Stimulated activated CD4-positive, alpha-beta T cell treated with anti-CD3 and anti-CD28 coated beads, Interleukin-4, amount 100 ng/mL, for 4 hours (primary cell): Measurements from ENCODE around the gene BRINP1.

Experiments
- DNase-seq, 2 experiments: peaks; one replicate each; pipeline ENCODE4 v3.0.0-alpha.2; 2020

BRINP1 gene

DNA sequence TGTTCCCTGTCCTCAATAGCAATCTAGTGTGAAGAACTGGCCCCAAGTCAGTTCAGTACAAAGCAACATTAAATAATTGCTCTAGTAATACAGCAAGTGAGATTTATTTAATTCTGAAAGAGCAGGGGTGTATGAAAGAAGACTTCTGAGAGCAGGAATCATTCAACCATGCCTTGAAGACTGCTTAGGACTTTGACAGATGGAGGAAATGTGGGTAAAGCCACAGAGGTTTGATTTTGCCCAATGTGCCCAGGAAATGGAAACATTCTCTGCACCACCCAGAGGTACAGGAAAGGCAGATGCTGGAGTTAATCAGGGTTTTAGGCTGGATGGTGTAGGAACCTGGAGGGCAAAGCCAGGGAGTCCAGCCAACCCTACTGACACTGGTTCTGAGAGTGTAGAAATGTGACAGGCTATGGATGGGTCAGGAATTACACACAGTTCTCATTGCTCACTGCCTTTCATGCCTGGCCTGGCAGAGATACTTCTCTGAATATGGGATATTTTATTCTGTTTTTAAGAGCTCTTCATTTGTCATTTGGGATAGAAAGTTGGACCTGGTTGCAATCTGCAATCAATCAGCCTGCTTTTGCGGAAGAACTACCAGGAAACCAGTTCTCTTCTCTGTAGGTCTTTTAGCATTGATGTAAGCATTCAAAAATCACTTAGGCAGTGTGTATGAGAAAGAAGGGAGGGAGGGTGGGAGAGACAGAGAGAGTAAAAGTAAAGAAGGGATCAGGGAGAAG lies 88.3 kb downstream of the BRINP1 start:
- no peak for DNase-seq

DNA sequence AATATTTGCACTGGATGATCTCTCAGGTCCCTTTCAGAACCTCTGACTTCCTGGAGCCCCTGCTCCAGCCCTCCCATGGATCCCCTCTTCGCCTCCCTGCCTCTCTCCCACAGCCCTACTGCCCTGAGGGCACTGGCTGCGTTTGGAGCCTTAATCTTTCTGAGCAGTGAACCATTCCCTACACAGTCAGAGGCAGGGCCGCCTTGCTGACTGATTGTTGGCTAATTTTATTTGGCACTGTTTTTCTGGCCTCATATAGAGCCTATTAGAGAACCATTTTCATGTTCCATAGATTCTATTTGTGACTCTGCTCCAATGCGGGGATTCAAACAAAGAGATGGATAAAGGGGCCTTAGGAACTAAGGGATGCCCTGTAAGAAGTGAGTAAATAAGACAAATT lies 91.1 kb downstream of the BRINP1 start:
- DNase-seq = no peak

DNA sequence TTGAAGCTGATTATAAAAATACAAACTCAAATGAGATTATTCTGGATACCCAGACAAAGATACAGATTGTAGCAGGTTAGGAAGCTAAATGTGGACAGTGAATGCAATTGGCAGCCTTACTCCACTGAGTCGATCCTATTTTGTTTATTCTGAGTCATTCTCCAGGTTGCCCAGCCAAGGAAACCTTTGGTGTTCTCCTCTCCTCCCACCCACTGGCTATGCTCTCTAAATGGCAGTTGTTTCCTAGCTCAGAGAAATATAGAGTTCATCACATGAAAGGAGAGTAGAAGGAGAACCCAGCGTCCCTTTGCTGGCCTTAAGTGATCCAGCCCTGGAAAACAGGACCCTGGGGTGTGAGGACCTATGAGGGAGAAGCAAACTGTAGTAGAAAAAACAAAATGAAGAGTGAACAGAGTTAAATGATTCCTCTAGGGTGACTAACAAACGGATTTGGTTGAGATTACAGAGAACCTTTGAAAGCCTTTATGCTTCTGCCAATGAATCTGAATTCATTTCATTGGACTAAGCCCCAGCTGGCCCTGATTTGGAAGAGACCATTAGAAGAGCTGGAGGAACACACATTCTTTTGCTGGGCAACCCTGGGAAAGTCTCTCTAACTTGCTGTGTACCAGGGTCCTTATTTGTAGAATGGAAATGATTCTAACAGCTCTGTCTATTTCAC lies 95.1 kb downstream of the BRINP1 start:
- DNase-seq = no peak

DNA sequence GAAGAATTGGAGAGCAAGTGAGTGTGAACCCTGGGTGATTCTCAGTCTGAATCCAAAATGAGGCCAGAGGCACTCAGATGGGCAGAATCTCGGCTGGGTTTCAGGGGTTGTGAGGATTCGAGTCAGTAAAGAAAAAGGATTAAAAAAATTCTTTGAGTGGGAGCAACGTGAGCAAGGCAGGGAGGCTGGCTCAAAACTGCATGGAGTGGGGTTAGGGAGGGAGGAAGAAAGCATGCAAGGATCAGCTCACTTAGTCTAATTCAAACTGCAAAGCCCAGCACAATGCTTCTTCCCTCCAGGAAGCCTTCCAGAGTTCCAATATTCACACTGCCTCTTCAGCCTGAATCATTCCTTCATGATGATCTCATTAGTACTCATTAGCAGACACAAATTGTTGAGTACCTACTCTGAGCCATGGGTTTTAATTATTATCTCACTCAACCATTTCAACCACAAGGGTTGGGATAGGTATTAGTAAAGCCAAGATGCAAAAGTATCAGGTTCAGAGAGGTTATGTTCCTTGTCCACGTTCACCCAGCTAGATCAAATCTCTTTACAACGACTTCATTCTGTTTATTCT lies 95.8 kb downstream of the BRINP1 start:
- DNase-seq = no peak

DNA sequence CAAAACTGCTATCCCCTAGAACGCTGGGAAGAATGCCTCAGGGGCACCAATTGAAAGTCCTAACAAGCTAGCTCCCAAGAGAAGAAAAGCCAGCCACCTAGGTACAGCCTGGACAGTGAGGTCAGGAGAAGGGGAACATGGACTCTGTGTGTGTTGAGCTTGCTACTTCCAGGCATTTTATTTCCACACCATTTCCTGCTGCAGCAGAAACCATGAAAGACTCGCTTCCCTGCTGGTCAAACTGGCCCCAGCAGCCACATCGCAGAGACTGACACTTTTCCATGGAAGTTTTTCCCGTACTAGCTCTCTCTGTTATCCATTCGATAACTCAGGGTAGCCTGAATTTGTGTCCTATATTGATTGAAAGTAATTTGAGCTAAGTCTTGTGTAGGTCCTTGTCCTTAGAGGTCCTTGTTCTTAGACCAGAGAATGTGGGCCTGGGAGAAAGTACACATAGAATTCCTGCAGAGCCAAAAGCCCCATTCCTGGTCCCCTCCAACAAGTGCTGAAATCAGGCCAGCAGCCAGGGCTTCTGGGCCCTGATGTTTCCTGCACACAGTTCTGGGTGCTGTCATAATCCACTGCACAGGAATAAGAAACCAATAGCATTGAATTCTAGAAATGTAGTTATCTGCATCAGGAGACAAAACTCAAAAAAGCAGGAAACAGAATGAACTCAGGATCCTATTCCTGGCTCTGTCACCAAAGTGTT lies 96.6 kb downstream of the BRINP1 start:
- DNase-seq = no peak

DNA sequence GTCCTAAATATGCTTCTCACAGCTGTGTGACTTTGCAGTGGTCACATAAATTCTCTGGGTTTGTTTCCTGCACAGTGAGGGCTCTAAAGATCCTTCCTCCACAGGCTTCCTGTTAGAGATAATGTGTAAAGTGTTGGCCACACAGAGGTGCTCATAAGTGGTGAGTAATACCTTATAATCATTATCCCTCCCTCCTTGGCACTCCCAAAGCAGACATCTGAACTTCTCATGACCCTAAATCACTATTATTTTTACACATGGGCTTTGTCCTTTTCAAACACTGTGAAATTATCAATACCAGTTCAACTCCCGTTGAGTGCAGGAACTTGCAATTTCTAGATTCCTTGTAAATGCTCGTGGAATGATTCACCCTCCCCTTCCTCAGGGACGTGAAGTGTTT lies 100.2 kb downstream of the BRINP1 start:
- no peak for DNase-seq

DNA sequence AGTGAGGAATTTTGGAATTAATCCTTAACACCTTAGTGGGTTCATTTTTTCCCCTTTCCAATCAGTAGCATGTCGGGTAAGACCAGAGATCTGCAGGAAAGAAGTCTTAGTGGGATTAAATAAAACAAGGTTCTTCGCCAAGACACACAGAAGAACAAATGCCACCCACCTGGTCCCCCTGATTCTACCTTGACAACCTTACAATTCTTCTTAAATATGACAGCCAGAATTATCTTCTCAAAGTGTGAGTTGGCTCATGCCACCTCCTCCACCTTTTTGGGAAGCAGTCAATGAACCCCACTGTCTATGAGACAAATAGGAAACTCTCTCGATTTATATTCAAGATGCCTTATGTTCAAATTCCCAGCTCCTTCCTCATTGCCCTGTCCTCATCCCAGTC lies 105.1 kb downstream of the BRINP1 start:
- DNase-seq = no peak

DNA sequence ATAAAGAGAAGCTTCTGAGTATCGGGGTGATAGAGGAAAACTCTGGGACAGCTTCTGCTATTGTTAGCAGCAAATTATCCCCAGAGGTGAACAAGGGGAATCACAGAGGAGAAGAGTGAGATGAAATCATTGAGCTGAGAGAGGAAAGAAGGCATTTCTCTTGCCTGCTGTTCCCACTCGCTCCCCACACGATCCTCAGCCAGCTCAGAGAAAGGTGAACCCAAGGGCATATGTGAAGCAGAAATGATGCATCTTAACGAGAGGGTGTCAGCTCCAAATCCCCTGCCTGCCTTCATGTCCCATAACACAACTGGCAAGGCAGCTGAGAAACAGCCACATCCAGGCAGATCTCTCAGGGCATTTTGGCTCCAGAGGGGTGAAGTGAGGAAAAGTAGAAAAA lies 111.6 kb downstream of the BRINP1 start:
- no peak for DNase-seq

DNA sequence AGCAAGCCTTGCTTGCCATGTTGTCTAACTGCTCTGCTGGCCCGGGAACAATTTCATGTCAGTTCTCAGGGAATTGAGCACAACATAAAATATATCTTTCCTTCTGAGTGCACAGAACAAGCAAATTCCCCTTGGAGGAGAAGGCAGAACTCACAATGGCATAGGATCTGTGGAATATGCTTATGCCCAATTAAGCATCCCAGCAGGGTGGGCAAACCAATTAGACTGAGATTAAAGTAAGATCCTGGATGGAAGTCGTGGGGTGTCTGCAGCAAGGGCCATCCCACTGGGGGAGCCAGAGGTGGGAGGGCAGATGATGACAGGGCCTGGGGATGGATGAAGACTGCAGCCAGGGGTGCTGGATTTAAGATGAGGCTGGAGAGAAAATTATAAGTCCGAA lies 114.1 kb downstream of the BRINP1 start:
- no peak for DNase-seq

DNA sequence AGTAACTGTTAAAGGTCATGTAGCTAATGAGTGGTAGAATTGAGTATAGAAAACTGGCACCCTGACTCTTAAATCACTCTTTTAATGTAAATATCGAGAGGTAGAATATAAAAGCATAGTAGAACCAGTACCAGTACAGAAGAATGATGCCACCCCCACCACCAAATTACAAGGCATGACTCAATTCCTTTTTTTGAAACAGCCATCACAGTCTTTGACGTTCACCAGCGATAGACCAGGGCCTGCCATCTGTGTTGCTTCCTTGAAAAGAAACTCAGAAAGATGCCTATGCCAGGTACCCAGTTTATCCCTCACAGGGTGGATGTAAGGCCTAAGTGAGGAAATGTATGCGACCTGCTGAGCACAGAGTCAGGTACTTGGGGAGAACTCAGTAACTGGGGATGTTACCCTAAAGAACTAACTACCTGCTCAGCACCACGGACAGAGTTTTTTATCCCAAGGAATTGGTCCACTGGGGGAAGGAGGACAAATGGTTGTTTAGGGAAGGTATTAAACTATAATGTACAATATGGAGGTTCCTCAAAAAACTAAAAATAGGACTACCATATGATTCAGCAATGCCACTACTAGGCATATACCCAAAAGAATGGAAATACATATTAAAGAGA lies 116.5 kb downstream of the BRINP1 start:
- no peak for DNase-seq

DNA sequence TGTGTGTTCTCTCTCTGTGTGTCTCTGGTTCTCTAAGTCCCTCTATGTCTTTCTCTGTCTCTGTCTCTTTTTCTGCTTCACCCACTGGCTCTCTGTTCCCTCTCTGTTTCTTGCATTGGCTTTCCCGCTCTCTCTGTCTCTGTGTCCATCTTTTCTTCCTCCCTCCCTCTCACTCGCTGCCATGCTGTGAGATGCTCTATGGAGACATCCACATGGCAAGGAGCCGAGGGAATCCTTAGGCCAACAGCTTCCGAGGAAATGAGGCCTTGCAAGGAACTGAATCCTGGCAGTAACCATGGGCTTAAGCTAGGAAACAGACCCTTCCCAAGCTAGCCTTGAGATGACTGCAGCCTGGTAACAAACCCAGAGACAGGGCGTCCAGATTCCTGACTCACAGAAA lies 117.3 kb downstream of the BRINP1 start:
- no peak for DNase-seq

DNA sequence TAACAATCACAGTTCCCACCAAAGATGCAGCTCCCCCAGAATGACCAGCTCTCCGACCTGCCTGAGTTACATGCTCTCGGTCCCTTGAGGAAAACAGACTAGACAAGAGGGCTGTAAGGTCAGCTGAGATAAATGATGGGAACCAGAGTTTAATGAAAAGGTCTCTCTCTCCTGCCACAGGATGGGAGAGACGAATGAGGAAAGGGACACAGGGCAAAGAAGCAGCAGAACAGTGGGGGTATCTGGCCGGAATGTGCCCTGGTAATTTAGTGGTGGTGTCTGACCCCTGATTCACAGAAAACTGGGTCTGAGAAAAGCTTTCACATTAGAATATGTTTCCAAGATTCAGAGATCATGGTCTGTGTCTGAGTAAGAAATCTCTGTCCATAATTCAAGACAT lies 118.5 kb downstream of the BRINP1 start:
- DNase-seq = no peak

DNA sequence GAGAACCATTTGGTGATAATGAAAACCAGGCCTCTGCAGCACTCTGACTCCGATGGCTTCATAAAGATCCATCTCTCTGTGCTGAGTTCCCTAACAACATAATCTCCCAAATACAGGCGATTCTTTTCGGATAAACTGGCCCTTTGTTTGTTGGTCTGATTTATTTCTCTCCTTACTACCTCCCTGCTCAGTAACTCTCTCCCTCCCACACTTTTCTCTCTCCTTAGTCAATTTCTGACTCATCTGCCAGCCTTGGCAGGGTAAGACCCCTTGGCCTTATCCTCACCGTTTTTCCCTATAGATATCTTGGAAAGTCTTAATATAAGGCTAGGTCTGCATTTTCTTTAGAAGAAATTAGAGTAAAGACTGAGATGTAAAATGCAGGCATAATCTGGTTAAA lies 128.7 kb downstream of the BRINP1 start:
- DNase-seq = no peak

DNA sequence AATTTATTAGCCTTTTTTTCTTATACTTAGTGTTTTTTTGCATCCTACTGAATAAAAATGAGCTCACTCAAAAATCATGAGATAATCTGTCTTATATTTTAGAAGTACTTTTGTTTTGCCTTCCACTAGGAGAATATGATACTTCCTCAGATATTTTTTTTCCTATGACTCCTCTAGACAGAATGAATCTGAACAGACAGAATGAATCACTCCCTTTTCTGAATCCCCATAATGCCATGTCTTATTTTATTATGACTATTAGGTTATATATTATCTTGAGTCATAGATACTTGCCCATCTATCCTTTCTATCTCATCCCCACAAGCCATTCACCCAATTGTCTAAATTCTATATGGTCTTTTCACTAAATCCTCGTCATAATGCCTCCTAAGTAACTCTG lies 134.6 kb downstream of the BRINP1 start:
- DNase-seq = no peak

DNA sequence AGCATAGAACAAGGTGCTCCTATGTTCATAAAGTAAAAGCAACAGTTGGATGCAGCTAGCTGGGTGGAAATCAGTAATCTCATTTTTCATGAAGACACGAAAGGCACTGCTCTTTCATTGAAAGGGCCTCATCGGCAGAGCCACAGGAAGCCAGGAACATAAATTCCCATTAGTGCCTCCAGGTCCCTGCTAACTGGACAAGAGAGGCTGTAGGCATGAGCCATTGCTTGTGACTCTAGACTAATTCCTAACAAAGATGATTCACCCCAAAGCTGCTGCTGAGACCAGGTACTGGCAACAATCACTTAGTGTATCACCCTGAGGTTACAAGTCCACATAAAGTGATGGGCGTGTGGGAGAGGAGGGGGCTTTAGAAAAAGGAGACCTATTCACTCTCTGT lies 141.8 kb downstream of the BRINP1 start:
- no peak for DNase-seq

DNA sequence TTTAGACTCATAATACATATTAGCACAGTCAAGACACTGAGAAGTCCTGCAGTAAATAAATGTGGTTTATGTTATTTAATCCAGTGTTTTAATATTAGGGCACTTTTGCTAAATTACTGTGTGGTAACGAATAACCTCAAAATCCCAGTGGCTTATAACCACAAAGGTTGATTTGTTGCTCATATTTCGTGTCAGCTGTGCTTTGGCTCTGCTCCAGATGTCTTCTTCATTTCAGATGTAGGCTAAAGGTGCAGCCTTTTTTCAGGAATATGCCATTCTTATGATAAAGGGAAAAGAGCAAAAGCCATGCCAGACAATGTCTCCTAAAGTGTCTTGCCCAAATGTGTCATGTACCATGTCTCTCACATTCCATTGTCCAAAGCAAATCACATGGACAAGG lies 144.8 kb downstream of the BRINP1 start:
- DNase-seq = no peak

DNA sequence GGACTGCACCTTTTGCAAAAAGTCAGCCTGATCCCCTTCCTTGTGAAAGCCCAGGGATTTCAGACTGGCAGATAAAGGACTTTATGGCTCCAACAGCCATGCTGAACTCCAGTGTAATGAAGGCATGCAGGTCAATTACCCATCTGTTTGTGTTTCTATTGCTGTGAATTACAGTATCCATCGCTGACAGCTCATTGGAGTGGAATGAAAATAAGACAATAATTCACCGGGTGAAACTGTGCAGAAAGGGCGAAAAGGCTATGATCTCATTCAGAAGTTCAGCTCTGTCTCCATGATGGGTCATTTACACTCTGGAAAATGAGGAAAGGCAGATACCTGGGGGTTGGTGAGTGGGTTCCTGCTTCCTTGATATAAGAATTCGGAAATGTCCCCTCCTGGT lies 148.0 kb downstream of the BRINP1 start:
- DNase-seq = no peak

DNA sequence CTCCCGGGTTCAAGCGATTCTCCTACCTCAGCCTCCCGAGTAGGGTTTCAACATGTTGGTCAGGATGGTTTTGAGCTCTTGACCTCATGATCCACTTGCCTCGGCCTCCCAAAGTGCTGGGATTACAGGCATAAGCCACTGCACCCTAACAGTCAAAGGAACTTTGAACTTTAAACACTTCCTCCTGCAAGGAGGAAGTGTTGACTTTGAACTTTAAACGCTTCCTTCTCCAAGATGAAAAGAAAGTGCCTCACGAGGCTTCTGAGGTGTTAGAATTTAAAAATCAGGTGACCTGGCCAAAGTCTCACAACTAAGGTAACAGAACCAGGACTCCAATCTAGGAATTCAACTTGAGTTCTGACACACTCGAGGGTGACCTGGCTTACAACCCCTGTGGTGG lies 150.9 kb downstream of the BRINP1 start:
- DNase-seq = no peak

DNA sequence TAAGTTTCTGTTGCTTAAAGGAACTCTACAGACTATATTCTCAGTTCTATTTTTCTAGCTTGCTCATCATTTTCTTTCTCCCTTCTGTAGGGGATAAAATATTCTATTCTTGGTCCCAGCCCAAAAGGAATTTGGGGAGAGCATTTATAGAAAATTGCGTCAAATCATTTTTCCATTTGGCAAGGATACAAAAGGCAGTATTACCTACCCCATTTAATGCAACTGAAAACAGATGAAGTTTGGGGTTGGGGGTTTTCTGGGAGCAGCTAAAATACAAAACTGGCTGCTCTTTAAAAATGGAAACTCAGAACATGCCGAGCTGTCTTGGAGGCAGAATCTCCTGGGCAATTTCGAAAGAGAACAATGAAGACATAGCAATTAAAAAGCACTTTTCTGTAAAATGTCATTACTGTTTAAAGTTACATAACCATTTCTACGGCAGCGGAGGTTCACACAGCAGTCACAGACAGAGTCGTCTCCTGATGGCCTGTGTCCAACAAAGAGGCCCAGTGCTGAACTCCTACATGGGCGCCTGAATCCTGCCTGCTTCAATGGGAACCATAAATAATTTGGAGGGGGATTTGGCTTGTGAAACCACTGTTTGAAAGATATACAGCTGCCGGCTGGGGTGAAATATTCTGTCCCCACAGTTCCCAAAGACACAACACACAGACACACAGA lies 152.4 kb downstream of the BRINP1 start:
- DNase-seq = no peak

DNA sequence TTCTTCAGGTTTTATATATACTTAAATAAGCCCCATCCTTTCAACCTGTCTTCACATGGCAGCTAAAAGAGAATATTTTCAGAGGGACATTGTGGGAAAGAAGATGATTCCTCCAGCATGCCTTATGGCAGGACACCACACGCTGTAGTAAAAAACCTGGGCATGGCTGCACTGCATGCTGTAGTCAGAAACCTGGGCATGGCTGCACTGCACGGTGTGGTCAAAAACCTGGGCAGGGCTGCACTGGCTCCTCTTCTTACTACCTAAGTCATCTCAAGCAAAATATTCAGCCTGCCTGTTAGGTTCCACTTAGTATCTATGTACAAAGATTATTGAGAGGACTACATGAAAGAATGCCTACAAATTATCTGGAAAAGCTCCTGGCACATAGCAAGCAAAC lies 153.6 kb downstream of the BRINP1 start:
- DNase-seq = no peak

DNA sequence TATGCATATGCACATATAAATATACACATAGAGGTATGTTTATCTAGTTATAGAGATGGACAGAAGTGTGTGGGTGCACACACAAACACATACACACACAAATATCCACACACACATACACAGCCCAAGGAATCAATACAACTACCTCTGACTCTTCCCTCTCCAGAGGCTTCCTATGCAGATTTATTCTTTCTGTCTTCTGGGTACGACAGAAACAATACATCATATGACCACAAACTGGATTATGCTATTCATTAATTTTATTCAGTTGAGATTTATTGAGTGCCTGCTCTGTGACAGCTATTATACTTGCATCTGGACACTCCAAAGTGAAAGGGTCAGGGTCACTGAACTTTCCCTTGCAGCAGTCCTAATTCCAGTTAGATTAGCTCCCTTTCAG lies 155.8 kb downstream of the BRINP1 start:
- no peak for DNase-seq

DNA sequence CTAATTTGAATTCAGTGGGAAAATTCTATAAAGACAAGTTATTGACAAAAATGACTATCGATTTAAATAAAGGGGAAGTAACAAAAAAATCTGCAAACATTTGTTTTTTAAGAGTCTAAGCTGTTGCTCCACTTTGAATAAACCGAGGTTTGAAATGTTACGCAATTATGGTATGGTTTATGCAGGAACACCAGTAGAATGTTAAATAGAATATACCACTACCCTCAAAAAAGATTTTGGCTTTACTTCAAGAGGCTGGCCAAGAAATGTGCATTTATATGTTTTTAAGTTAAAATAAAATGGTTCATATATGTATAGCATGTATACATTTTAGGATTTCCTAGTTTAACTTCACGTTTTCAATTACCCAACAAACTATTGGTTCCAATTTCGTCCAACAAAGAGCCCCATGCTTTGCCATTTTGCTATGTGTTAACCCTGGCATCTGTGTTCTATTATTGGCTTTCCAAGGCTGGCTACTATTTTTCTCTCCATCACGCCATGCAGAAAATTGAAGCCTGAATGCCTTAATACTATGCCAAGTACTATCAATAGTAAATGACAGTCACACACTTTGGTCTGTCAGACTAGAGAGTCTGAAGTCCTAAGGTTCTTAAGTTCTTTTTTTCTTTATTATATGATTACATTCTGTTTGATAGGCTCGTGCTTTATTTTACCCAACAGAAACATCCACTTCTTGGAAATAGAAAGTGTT lies 171.2 kb downstream of the BRINP1 start:
- DNase-seq = no peak
